Muscle layer of colon (tissue), 2 donors: Measurements from ENCODE around the gene PTPN4.

ENCODE experiments used
- H3K27ac ChIP-seq: one replicate; pipeline ENCODE4 v1.7.0; 2013; ENCODE audit warnings: low read depth, mild to moderate bottlenecking, low read length, moderate library complexity
- H3K27me3 ChIP-seq, 2 donors: one replicate each; pipeline ENCODE4 v1.7.0; 2013; ENCODE audit warnings: low read length in 2 of 2, mild to moderate bottlenecking in 2 of 2; ENCODE audit not compliant: insufficient read depth in 2 of 2, control insufficient read depth in 1 of 2
- H3K36me3 ChIP-seq: one replicate; pipeline ENCODE4 v1.7.0; 2013; ENCODE audit warnings: mild to moderate bottlenecking, low read length; ENCODE audit not compliant: insufficient read depth
- H3K4me1 ChIP-seq: one replicate; pipeline ENCODE4 v1.7.0; 2013; ENCODE audit warnings: mild to moderate bottlenecking, low read length; ENCODE audit not compliant: insufficient read depth
- H3K4me3 ChIP-seq, 2 donors: one replicate each; pipeline ENCODE4 v1.7.0; 2013; ENCODE audit warnings: low read length in 2 of 2, low read depth in 1 of 2, mild to moderate bottlenecking in 1 of 2, moderate library complexity in 1 of 2
- H3K9ac ChIP-seq: one replicate; pipeline ENCODE4 v1.7.0; 2013; ENCODE audit warnings: low read length
- H3K9me3 ChIP-seq: one replicate; pipeline ENCODE4 v1.7.0; 2013; ENCODE audit warnings: mild to moderate bottlenecking, low read length
- donor health status: abdominal sarcoma.
- donor health status: Adenocarcinoma of cecum.

Gene PTPN4

GRCh38 chr2:119769645-119770044, 9.9 kb downstream of the PTPN4 start:
- H3K9ac ChIP-seq, result no peak overlapping the region
- H3K36me3 ChIP-seq, result no peaks in the 10 kb centered on the region
- no peaks in the 10 kb centered on the region for H3K27me3 ChIP-seq
- H3K9me3 ChIP-seq, result no peaks in the 10 kb centered on the region
- no peaks in the 10 kb centered on the region for H3K4me1 ChIP-seq
- H3K27ac ChIP-seq, result no peak overlapping the region
- H3K4me3 ChIP-seq, result no peak overlapping the region

- H3K27ac ChIP-seq, result no peak overlapping the region
- no peaks in the 10 kb centered on the region for H3K9me3 ChIP-seq
- H3K4me3 ChIP-seq, result no peak overlapping the region
- H3K4me1 ChIP-seq, result no peaks in the 10 kb centered on the region
- H3K27me3 ChIP-seq, result no peaks in the 10 kb centered on the region
- no peak overlapping the region for H3K9ac ChIP-seq
- H3K36me3 ChIP-seq, result no peaks in the 10 kb centered on the region
Measured at GRCh38 chr2:119771331-119771730, 11.6 kb downstream of the PTPN4 start.

- Histone ChIP-seq H3K9ac (no peak overlapping the region), H3K9me3 (no peaks in the 10 kb centered on the region), H3K27me3 (no peaks in the 10 kb centered on the region), H3K4me3 (no peak overlapping the region), H3K4me1 (no peaks in the 10 kb centered on the region), H3K27ac (no peak overlapping the region), H3K36me3 (no peaks in the 10 kb centered on the region)
Measured at GRCh38 chr2:119772128-119772527, 12.4 kb downstream of the PTPN4 start.

- no peak overlapping the region for H3K27ac ChIP-seq
- no peaks in the 10 kb centered on the region for H3K4me1 ChIP-seq
- H3K9me3 ChIP-seq, result no peaks in the 10 kb centered on the region
- H3K27me3 ChIP-seq, result no peaks in the 10 kb centered on the region
- no peak overlapping the region for H3K4me3 ChIP-seq
- no peak overlapping the region for H3K9ac ChIP-seq
- H3K36me3 ChIP-seq, result no peaks in the 10 kb centered on the region
Measured at GRCh38 chr2:119772767-119773166, 13.0 kb downstream of the PTPN4 start.

- H3K4me3 ChIP-seq, result no peak overlapping the region
- H3K36me3 ChIP-seq, result no peaks in the 10 kb centered on the region
- H3K9ac ChIP-seq, result no peak overlapping the region
Measured at GRCh38 chr2:119774026-119774425, 14.3 kb downstream of the PTPN4 start.

GRCh38 chr2:119775102-119775501, 15.4 kb downstream of the PTPN4 start:
- Histone ChIP-seq H3K4me1 (no peaks in the 10 kb centered on the region), H3K36me3 (no peaks in the 10 kb centered on the region), H3K4me3 (no peak overlapping the region), H3K9me3 (no peaks in the 10 kb centered on the region), H3K27ac (no peak overlapping the region), H3K27me3 (no peaks in the 10 kb centered on the region), H3K9ac (no peak overlapping the region)

More at GRCh38 chr2:119774026-119774425, 14.3 kb downstream of the PTPN4 start:
- Histone ChIP-seq H3K4me1 (no peaks in the 10 kb centered on the region), H3K27me3 (no peaks in the 10 kb centered on the region), H3K27ac (no peak overlapping the region), H3K9me3 (no peaks in the 10 kb centered on the region)

- no peak overlapping the region for H3K9ac ChIP-seq
- peaks cover 5% of the 10 kb centered on the region for H3K4me1 ChIP-seq
- no peak overlapping the region for H3K27ac ChIP-seq
- no peaks in the 10 kb centered on the region for H3K27me3 ChIP-seq
- no peaks in the 10 kb centered on the region for H3K9me3 ChIP-seq
- H3K36me3 ChIP-seq, result no peaks in the 10 kb centered on the region
- H3K4me3 ChIP-seq, result no peak overlapping the region
Measured at GRCh38 chr2:119782308-119783027, 22.7 kb downstream of the PTPN4 start.

- H3K4me1 ChIP-seq, result peaks cover 5% of the 10 kb centered on the region
- H3K9ac ChIP-seq, result no peak overlapping the region
- no peaks in the 10 kb centered on the region for H3K36me3 ChIP-seq
- no peaks in the 10 kb centered on the region for H3K27me3 ChIP-seq
- no peak overlapping the region for H3K4me3 ChIP-seq
- H3K9me3 ChIP-seq, result no peaks in the 10 kb centered on the region
- no peak overlapping the region for H3K27ac ChIP-seq
Measured at GRCh38 chr2:119784876-119785275, 25.2 kb downstream of the PTPN4 start.

GRCh38 chr2:119786295-119786694, 26.6 kb downstream of the PTPN4 start:
- Histone ChIP-seq H3K4me1 (peaks cover 5% of the 10 kb centered on the region), H3K9ac (no peak overlapping the region), H3K27me3 (no peaks in the 10 kb centered on the region), H3K27ac (no peak overlapping the region), H3K36me3 (no peaks in the 10 kb centered on the region), H3K4me3 (no peak overlapping the region), H3K9me3 (no peaks in the 10 kb centered on the region)

GRCh38 chr2:119788752-119789151, 29.0 kb downstream of the PTPN4 start:
- H3K9me3 ChIP-seq, result no peaks in the 10 kb centered on the region
- H3K36me3 ChIP-seq, result no peaks in the 10 kb centered on the region
- H3K4me3 ChIP-seq, result no peak overlapping the region
- H3K27ac ChIP-seq, result no peak overlapping the region
- H3K4me1 ChIP-seq, result peaks cover 5% of the 10 kb centered on the region
- no peaks in the 10 kb centered on the region for H3K27me3 ChIP-seq
- no peak overlapping the region for H3K9ac ChIP-seq

- no peak overlapping the region for H3K27ac ChIP-seq
- H3K9ac ChIP-seq, result no peak overlapping the region
- H3K36me3 ChIP-seq, result no peaks in the 10 kb centered on the region
- peaks cover 5% of the 10 kb centered on the region for H3K4me1 ChIP-seq
- H3K27me3 ChIP-seq, result no peaks in the 10 kb centered on the region
- H3K9me3 ChIP-seq, result no peaks in the 10 kb centered on the region
- H3K4me3 ChIP-seq, result no peak overlapping the region
Measured at GRCh38 chr2:119790466-119790865, 30.7 kb downstream of the PTPN4 start.

- H3K36me3 ChIP-seq, result no peaks in the 10 kb centered on the region
- no peak overlapping the region for H3K27ac ChIP-seq
- no peaks in the 10 kb centered on the region for H3K4me1 ChIP-seq
- no peaks in the 10 kb centered on the region for H3K9me3 ChIP-seq
- H3K27me3 ChIP-seq, result no peaks in the 10 kb centered on the region
- H3K4me3 ChIP-seq, result no peak overlapping the region
- H3K9ac ChIP-seq, result no peak overlapping the region
Measured at GRCh38 chr2:119792907-119793312, 33.2 kb downstream of the PTPN4 start.
